Astrocyte (in vitro differentiated cells and primary cell): Measurements from ENCODE around the gene CFAP119.

ENCODE experiments used
- CTCF ChIP-seq: IDR thresholded peaks from 2 replicates; pipeline ENCODE4 v1.5.1; 2011; ENCODE audit warnings: low read depth, mild to moderate bottlenecking, inconsistent platforms, low read length, moderate library complexity; ENCODE audit not compliant: insufficient read depth
- EZH2 ChIP-seq: IDR thresholded peaks from 2 replicates; pipeline ENCODE4 v1.6.1; 2012; ENCODE audit warnings: mild to moderate bottlenecking, low read length, inconsistent platforms; ENCODE audit not compliant: insufficient read depth

GRCh38 chr16:30766206-30766932 lies 4.5 kb upstream of the CFAP119 start:
- TF ChIP-seq EZH2: no peak
- TF ChIP-seq CTCF: no peak
